ENCODE data around the gene RAB3GAP2.
"Not testable (repeated sequence)": the region's sequence is repeated elsewhere in the genome, so short reads cannot be mapped to it uniquely, and the experiment has no call there.

GRCh38 chr1:220158530-220158929, 113.7 kb downstream of the RAB3GAP2 start:
- not testable (repeated sequence) for TF ChIP-seq CTCF (conservative IDR thresholded peaks at IDR 0.05 in 1 of 2, IDR thresholded peaks at IDR 0.05 in 1 of 2; ENCODE audit: low read depth in 1 of 2, low read length in 2 of 2); EZH2 (IDR thresholded peaks at IDR 0.05; ENCODE audit: low read length, missing control alignments)

Data from fibroblast of lung (primary cell).